HG02973 (cell line): ENCODE measurements around the gene EEF2K.

ENCODE experiments used
- ATAC-seq: cut with Tn5 transposase; IDR thresholded peaks from one replicate; pipeline ENCODE4 v1.9.1; 2021; ENCODE audit warnings: moderate library complexity; ENCODE audit not compliant: unreplicated experiment

Gene EEF2K

DNA sequence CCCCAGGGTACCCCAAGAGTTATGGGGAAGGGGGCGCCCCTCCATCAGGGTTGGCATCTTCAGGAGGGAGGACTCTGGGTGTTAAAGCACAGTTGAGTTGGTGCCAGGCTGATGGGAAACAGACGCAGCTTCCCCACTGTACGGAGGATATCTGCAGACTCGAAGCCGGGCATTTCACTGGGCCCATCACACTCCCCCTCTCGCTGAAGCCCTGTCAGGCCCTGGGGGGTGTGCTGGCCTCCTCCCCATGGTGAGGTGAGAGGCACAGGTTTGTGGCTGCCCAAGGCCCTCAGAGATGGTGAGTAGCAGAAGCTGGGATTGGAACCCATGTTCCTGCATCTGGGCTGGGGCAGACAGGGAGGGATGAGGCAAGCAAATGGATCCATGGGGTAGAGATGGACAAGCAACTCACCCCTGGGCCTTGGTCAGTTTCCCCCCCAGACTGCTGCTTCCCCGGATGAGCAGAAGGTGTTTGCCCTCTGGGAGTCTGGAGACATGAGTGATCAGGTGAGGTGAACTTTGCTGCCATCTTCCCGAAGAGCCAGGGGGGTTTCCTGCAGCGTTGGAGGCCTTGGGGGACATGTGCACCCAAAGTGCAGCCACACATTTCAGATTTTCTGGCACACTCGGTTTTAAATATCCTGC is 122.1 kb downstream of the EEF2K start:
- ATAC-seq = no peak

- ATAC-seq = no peak
These were observed 123.2 kb downstream of the EEF2K start for GRCh38 chr16:22329199-22329695.

GRCh38 chr16:22330326-22330725 is 124.2 kb downstream of the EEF2K start:
- no peak for ATAC-seq

GRCh38 chr16:22333457-22333994 is 127.4 kb downstream of the EEF2K start:
- ATAC-seq = no peak

GRCh38 chr16:22335668-22336246 is 129.7 kb downstream of the EEF2K start:
- ATAC-seq = no peak

- no peak for ATAC-seq
These were observed 130.5 kb downstream of the EEF2K start for GRCh38 chr16:22336581-22336980.

DNA sequence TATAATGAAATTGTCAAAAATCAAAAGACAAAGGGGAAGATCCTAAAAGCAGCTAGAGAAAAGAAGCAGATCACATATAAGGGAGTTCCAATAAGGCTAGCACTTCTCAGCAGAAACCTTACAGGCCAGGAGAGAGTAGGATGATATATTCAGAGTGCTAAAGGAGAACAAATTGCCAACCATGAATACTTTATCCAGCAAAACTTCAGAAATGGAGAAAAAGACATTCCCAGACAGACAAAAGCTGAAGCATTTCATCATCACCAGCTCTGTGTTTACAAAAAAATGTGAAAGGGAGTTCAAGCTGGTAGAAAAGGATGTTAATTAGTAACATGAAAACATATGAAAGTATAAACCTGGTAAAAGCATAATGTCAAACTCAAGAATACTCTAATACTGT is 131.0 kb downstream of the EEF2K start:
- ATAC-seq = no peak

DNA sequence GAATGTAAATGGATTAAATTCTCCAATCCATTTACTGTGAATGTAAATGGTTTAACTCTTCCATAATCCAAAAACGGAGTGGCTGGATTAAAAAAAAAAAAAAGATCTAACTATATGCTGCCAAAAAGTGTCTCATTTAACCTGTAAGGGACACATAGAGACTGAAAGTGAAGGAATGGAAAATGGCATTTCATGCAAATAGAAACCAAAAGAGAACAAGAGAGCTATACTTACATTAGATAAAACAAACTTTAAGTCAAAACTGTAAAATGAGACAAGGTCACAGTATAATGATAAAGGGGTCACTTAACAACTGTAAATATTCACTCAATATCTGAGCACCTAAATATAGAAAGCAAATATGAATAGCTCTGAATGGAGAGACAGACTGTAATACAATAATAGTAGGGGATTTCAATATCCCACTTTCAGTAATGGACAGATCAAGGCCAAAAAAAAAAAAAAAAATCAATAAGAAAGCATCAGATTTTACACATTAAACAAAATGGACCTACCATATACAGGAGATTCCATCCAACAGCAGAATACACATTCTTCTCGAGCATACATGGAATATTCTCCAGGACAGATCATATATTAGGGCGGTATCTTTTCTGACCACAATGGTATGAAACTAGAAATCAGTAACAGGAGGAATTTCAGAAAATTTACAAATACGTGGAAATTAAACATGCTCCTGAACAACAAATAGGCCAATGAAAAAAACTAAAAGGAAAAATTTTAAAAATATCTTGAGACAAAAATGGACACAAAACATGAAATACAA is 132.0 kb downstream of the EEF2K start:
- ATAC-seq = no peak
